NCI-H2081 (cell line): ENCODE measurements around the gene UBN1.
"Not testable (repeated sequence)": the region's sequence is repeated elsewhere in the genome, so short reads cannot be mapped to it uniquely, and the experiment has no call there.

Experiments
- DNase-seq, 2 experiments: peaks; one replicate each; lab custom pipeline; 2025; lab: John Stamatoyannopoulos, UW

UBN1 gene

DNA sequence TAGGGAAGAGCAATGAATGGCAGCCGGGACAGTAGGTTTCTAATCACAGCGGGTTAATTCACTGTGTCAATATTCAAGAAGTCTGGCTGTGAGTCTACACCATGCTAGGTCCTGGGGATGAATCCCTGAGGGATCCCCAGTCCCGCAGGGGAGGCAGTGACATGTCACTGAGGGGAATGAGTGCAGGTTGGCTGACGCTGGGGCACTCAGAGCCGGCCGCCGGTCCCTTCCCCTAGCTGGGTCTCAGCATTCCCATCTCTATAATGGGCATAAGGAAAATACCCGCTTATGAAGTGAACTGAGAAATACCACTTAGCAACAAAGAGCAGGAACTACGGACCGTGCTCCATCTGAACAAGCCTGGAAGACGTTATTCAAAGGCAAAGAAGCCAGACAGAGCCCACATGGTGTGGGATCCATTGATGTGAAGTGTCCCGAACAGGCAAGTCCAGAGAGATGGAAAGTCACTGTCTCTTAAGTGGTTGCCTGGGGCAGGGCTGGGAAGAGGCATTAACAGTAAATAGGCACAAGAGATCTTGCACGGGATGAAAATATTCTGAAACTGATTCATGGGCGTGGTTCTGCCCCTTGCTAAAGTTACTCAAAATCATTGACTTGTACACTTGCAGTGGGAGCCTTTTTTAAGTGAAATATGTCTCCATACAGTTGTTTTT is 57.8 kb downstream of the UBN1 start:
- DNase-seq: no peak

DNA sequence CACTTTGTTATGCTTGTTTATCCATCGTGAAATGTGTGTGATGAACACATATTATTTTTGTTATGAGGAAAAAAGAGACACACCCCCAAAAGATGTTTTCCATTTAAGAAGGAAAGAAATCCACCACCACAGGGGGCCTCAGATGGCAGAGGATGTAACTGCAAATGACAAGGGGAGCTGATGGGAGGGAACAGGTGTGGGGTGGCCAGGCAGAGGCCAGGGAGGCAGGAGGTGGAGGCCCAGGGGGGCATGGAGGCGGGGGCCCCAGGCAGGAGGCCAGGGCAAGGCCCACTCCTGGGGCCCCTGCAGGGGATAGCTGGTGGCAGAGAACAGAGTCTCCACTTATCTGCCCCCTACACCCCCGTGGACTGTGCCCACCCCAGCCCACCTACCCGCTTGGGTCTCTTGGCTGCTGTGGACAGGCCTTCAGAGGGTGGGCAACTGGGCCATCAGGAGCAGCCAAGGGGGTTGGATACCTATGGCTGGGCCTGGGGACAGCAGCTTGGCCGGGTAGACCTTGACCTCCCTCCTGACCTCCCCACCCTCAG is 61.6 kb downstream of the UBN1 start:
- DNase-seq: no peak

DNA sequence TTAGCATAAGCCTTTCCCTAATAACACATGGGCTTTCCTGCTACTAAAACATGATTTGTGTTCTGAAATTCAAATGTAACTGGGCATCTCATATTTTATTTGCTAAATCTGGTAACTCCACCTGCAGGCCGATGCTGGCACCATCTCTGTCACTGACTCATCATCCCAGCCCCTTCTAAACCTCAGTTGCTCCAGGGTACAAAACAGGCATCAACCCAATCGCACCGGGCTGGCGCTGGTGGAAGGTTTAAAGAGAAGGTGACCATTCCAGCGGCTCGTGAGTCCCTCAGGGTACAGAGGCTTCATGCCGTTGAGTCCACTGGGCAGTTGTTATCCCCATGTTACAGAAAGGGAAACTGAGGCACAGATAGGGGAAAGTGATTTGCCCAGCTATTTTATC is 62.5 kb downstream of the UBN1 start:
- DNase-seq: no peak

DNA sequence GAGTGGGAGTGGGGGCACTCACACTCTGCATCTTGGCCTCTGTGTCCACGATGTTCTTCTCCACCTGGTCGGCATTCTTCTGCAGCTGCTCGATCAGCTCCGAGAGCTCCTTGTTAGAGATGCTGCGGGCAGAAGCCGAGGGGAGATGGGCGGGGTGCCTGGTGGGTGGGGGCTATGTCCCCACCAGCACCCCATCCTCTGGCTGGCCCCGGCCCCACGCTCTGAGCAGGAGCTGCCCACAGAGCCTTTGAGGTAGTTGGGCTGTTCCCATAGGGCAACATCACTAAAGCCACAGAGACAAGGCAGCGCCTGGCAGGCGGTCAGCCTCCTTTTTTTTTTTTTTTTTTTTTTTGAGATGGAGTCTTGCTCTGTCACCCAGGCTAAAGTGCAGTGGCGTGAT is 63.5 kb downstream of the UBN1 start:
- DNase-seq: no peak

DNA sequence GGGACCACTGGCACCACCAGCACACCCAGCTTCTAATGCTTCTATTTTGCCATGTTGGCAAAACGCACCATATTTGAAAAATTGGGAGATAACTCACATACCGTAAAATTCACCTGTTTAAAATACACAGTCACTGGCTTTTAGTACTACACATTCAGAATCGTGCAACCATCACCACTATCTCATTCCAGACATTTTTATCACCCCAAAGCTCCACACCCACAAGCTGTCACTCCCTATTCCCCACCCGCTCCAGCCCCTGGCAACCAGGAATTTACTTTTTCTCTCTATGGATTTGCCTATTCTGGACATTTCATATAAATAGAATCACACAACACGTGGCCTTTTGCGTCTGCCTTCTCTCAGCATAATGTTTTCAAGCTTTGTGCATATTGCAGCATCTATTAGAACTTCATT is 64.7 kb downstream of the UBN1 start:
- DNase-seq: no peak

DNA sequence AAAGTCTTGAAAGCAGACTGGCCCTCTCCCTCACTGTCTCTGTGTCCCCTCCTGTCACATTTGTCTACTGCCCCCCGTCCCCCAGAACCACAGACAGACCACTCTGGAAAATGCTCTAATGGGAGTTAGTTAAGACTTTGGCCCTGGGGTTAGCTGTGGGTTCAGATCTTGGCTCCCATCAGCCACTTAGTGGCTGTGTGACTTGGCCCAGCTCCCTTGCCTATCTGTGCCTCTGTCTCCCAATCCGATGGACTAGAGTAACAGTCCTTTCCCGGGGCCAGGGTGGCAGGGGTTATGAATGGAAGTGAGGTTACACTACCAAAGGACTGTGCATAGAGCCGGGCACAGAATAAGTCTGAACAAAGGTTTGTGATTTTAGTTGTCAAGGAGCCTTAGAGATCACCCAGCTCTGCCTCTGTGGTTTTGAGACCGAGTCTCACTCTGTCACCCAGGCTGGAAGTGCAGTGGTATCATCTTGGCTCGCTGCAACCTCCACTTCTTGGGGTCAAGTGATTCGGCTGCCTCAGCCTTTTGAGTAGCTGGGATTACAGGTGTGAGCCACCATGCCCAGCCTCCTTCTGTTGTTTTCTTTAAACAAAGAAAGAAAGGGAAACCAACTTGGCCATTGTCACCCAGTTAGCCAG is 66.0 kb downstream of the UBN1 start:
- no peak for DNase-seq

GRCh38 chr16:4913774-4914525 is 66.7 kb downstream of the UBN1 start:
- DNase-seq: no peak

- DNase-seq: no peak
These were observed 67.4 kb downstream of the UBN1 start for GRCh38 chr16:4914528-4915225.

GRCh38 chr16:4915226-4915761 is 68.0 kb downstream of the UBN1 start:
- no peak for DNase-seq

DNA sequence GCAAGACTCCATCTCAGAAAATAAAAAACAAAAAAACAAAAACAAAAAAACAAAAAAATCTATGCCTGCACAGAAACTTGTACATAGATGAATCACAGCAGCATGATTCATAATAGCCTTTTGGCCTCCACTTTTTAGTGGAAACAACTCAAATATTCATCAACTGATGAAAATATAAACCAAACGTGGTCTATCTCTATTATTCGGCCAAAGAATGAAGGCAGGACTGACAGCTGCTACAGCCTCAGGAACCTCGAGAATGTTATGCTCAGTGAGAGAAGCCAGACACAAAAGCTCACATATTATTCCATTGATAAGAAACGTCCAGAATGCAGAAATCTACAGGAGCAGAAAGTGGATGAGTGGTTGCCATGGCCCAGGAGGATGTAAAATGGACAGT is 69.8 kb downstream of the UBN1 start:
- DNase-seq: no peak

DNA sequence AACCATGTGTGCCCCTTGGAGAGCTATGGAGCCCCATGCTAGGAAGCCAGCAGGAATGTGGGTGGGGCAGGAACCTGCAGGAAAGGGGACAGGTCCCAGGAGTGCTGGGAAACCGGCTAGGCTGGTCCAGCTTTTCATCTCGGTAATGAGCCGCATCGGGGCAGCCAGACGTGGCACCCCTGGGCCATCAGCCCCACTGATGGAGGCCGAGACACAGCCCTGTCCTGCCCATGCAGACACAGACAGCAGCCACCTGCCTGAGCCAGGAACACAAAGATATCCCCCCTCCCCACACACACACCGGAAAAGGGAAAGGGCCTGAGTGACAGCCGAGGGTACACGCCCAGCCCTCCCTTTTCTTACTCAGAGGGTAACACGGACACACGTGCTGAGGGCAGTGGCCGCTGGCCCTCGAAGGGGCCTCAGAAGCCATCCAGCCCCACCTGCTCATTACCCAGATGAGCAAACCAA is 71.5 kb downstream of the UBN1 start:
- DNase-seq: no peak

GRCh38 chr16:4920826-4921225 is 73.5 kb downstream of the UBN1 start:
- no peak for DNase-seq

- DNase-seq: no peak
These were observed 75.6 kb downstream of the UBN1 start for GRCh38 chr16:4922721-4923342.

DNA sequence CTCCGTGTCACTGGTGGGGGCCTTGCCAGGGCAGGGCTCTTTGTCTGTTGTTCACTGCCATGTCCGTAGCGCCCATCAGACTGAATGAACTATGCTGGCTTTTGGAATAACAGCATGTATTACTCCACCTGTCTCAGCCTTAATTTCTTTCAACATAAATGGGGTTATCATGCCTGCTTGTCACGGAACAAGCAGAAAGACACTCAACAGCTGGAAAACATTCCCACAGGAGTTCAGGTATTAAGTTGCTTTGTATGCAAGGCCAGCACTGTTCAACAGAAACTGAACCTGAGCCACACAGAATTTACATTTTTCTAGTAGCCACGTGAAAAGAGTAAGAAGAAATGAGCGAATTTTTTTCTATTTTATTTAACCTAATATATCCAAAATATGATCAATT is 76.6 kb downstream of the UBN1 start:
- DNase-seq: no peak

DNA sequence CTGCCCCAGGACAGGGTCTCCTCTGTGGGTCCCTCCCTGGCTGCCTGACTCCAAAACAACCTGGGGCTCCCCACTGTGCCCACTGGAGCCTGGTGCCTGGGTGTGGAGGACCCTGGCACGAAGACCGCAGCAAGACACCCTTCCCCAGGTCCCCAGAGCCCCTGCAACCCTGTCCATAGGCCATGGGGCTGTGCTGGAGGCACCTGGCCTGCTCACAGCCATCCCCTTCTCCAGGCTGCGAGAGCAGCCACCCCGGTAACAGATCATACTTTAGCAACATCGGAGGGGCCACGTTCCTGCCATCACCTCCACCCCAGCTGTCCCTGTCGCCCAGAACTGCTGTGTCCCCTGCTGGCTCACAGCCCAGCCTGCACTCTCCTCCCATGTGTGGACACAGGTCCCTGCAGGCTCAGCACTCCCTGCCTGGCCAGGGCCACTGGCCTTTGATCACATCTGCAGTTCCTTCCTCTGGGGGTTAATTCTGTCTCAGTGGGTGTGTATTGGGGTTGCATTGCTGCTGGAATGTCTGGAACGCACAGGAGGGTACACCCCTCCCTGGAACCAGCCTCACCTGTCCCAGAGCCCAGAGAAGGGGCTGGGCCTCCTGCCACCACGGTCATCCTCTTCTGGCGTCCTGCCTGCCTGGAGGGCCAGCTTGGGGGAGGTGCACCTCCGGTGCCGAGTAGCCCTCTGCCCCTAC is 77.5 kb downstream of the UBN1 start:
- DNase-seq: no peak

- no peak for DNase-seq
These were observed 78.0 kb downstream of the UBN1 start for GRCh38 chr16:4925293-4925607.

- DNase-seq: no peak
These were observed 78.5 kb downstream of the UBN1 start for GRCh38 chr16:4925791-4926190.

- DNase-seq: no peak
These were observed 79.6 kb downstream of the UBN1 start for GRCh38 chr16:4926928-4927327.

DNA sequence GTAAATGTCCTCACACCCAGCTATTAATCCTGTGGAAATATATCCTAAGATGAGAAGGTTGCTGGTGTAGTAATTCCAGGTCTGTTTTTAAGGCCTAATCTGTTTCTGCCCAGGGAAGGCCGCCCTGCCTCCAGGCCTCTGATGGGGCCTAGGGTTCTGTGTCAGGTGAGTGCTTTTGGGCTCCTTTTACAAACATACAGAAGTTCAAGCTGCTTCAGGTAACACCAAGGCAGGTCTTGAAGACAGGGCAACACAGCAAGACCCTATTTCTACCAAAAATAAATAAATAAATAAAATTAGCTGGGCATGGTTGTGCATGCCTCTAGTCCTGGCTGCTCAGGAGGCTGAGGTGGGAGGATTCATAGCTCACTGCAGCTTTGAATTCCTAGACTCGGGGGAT is 80.4 kb downstream of the UBN1 start:
- DNase-seq: no peak

DNA sequence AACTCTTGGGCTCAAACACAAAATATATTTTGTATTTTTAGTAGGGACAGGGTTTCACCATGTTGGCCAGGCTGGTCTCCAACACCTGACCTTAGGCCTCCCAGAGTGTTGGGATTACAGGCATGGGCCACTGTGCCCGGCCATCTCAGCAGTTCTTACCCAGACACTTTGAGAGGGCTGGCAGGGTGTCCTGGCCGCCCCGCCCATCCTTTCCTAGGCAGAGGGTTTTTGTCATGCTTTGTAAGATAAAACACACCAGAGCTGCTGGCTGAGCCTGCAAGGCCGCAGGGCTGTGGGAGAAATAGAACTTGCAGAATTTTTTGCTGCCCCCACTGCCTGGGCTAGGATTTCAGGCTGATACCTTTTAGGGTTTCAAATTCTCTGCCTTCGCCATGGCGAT is 80.9 kb downstream of the UBN1 start:
- no peak for DNase-seq

DNA sequence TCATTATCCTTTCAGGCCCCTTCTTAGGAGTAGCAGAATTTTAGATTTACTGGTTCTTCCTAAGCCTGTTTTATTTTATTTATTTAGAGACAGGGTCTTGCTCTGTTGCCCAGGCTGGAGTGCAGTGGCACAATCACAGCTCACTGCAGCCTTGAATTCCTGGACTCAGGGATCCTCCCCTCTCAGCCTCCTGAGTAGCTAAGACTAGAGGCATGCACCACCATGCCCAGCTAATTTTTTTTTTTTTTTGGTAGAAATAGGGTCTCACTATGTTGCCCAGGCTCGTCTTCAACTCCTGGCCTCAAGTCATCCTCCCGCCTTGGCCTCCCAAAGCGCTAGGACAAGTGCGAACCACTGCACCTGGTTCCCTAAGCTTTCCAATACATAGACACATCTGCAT is 82.3 kb downstream of the UBN1 start:
- not testable (repeated sequence) for DNase-seq
